ENCODE results near the gene TINAGL1. TPM values are rescaled to one million over a fixed set of nuclear protein-coding genes. Genes with fewer than 3 reads are reported as not detected.

TINAGL1 gene
- total RNA-seq, 1 experiment from 2014 or later, result 430 TPM

DNA sequence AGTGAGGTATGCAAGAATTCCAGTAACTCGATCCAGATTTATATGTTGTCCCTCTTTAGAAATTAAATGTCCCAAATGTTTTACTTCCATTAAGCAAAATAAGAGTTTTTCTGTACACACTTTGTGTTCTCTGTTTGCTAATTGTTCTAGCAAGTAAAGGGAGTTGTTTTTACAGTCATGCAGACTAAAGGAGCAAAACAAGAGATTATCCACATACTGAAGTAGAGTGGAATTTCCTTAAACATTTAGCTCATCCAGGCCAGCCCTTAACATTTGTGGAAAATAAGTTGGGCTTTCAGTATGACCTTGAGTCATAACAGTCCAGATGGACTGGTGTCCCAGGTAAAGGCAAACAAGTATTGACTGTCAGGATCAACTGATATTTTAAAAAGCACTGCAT lies 44.1 kb upstream of the TINAGL1 start:
- Mint-ChIP-seq H3K4me3 (ENCODE audit: low read depth, unreplicated experiment) (no peak overlapping the region), H3K27me3 (ENCODE audit: unreplicated experiment) (no peaks in the 10 kb centered on the region), H3K27ac (ENCODE audit: unreplicated experiment) (no peak overlapping the region), H3K4me1 (ENCODE audit: low read depth, unreplicated experiment) (peaks cover 5% of the 10 kb centered on the region), H3K36me3 (ENCODE audit: insufficient read depth, unreplicated experiment) (peaks cover 5% of the 10 kb centered on the region), H3K9me3 (ENCODE audit: low read depth, unreplicated experiment) (peaks cover 2% of the 10 kb centered on the region)
- intact Hi-C loops (cut with micrococcal nuclease; ENCODE audit: unreplicated experiment), result no loop called here
- CTCF ChIA-PET, result interaction anchor here (0.8 kb wide), 1 partner anchor 70 kb away, joined by 3 read pairs; no protein-coding TSS in a partner anchor
- DNase-seq, result no peak
- TF ChIP-seq, protein P1, sequence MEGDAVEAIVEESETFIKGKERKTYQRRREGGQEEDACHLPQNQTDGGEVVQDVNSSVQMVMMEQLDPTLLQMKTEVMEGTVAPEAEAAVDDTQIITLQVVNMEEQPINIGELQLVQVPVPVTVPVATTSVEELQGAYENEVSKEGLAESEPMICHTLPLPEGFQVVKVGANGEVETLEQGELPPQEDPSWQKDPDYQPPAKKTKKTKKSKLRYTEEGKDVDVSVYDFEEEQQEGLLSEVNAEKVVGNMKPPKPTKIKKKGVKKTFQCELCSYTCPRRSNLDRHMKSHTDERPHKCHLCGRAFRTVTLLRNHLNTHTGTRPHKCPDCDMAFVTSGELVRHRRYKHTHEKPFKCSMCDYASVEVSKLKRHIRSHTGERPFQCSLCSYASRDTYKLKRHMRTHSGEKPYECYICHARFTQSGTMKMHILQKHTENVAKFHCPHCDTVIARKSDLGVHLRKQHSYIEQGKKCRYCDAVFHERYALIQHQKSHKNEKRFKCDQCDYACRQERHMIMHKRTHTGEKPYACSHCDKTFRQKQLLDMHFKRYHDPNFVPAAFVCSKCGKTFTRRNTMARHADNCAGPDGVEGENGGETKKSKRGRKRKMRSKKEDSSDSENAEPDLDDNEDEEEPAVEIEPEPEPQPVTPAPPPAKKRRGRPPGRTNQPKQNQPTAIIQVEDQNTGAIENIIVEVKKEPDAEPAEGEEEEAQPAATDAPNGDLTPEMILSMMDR (IDR thresholded peaks at IDR 0.05; ENCODE audit: unreplicated experiment), result no peak
- no TSS peak for BruUV-seq (replicated peaks)

DNA sequence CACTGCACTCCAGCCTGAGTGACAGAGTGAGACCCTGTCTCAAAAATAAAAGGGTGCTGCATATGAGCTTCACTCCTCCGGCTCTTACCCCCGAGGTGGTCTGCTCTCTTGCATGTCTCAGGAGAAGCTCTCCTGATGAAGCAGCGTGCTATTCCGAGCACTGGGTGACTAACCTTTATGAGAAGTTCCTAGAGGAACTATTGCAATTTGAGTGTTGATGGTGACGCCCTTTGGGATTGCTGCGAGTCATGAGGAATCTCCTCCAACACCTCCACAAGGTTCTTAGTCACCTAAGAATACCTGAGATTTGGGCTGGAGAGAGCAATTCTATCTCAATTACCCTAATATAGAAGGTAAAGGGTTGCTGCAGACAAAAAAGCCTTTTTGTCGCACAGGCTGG lies 40.8 kb upstream of the TINAGL1 start:
- BruUV-seq (replicated peaks), result no TSS peak
- no peak for DNase-seq
- TF ChIP-seq, protein P1 (IDR thresholded peaks at IDR 0.05; ENCODE audit: unreplicated experiment), result no peak
- Mint-ChIP-seq H3K4me1 (ENCODE audit: low read depth, unreplicated experiment) (peaks cover 8% of the 10 kb centered on the region), H3K4me3 (ENCODE audit: low read depth, unreplicated experiment) (no peak overlapping the region), H3K27ac (ENCODE audit: unreplicated experiment) (no peak overlapping the region), H3K36me3 (ENCODE audit: insufficient read depth, unreplicated experiment) (peaks cover 5% of the 10 kb centered on the region), H3K9me3 (ENCODE audit: low read depth, unreplicated experiment) (no peaks in the 10 kb centered on the region), H3K27me3 (ENCODE audit: unreplicated experiment) (no peaks in the 10 kb centered on the region)
- intact Hi-C loops (cut with micrococcal nuclease; ENCODE audit: unreplicated experiment), result no loop called here
- CTCF ChIA-PET, result no interaction called here

DNA sequence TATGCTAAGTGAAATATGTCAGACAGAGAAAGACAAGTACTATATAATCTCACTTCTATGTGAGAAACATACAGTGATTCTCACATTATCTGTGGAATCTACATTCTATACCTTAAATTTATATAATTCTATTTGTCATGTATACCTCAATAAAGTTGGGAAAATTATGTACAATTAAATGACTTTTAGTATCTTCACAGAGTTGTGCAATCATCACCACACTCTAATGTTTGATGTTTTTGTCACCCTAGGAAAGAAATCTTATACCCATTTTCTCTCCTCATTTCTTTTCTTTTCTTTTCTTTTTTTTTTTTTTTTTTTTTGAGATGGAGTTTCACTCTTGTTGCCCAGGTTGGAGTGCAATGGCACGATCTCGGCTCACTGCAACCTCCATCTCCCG lies 37.0 kb upstream of the TINAGL1 start:
- no TSS peak for BruUV-seq (replicated peaks)
- CTCF ChIA-PET, result no interaction called here

DNA sequence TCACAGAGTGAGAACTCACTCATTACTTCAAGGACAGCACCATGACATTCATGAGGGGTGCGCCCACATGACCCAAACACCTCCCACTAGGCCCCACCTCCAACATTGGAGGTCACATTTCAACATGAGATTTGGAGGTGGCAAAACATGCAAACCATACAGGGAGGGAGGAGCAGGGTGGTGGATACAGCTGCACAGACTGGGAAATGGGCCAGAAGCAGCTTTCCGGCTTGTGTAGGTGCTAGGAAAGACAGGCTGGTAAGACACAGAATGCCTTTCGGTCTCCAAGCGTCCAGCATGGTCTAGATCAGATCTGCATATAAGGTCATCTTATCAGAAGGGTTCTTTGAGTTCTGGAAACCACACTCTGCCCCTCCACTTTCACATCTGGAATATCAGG lies 35.1 kb upstream of the TINAGL1 start:
- TF ChIP-seq, protein P1 (IDR thresholded peaks at IDR 0.05; ENCODE audit: unreplicated experiment), result no peak
- Mint-ChIP-seq H3K4me3 (ENCODE audit: low read depth, unreplicated experiment) (no peak overlapping the region), H3K9me3 (ENCODE audit: low read depth, unreplicated experiment) (no peaks in the 10 kb centered on the region), H3K27ac (ENCODE audit: unreplicated experiment) (no peak overlapping the region), H3K4me1 (ENCODE audit: low read depth, unreplicated experiment) (peaks cover 8% of the 10 kb centered on the region), H3K27me3 (ENCODE audit: unreplicated experiment) (peaks cover 16% of the 10 kb centered on the region), H3K36me3 (ENCODE audit: insufficient read depth, unreplicated experiment) (no peaks in the 10 kb centered on the region)
- DNase-seq, result no peak
- CTCF ChIA-PET, result interaction anchor here (0.5 to 1.1 kb wide), 3 partner anchors 36 to 350 kb away, joined by 3 to 10 read pairs (median 3); no protein-coding TSS in a partner anchor
- intact Hi-C loops (cut with micrococcal nuclease; ENCODE audit: unreplicated experiment), result no loop called here
- BruUV-seq (replicated peaks), result no TSS peak

More for the DNA sequence above, 37.0 kb upstream of the TINAGL1 start:
- Mint-ChIP-seq H3K9me3 (ENCODE audit: low read depth, unreplicated experiment) (no peaks in the 10 kb centered on the region), H3K4me1 (ENCODE audit: low read depth, unreplicated experiment) (peaks cover 8% of the 10 kb centered on the region), H3K4me3 (ENCODE audit: low read depth, unreplicated experiment) (no peak overlapping the region), H3K27ac (ENCODE audit: unreplicated experiment) (no peak overlapping the region), H3K27me3 (ENCODE audit: unreplicated experiment) (peaks cover 16% of the 10 kb centered on the region), H3K36me3 (ENCODE audit: insufficient read depth, unreplicated experiment) (peaks cover 5% of the 10 kb centered on the region)
- intact Hi-C loops (cut with micrococcal nuclease; ENCODE audit: unreplicated experiment), result no loop called here
- TF ChIP-seq, protein P1 (IDR thresholded peaks at IDR 0.05; ENCODE audit: unreplicated experiment), result no peak
- DNase-seq, result no peak

Measured in Calu3 (cell line).